Suprapubic skin (tissue), 4 donors: ENCODE measurements around the gene DENND4B. TPM values are rescaled to one million over a fixed set of nuclear protein-coding genes. Genes with fewer than 3 reads are reported as not detected.
A peak's percentile ranks its signal among the peaks of the same experiment; 100 is the strongest.

Experiments
- DNase-seq, 2 donors: peaks; one replicate each; pipeline ENCODE4 v3.0.0-alpha.2; 2019; ENCODE audit warnings: low spot score in 2 of 2
- H3K27ac ChIP-seq: fragments of 200-600 bp; sonication (generic); one replicate; pipeline ENCODE4 v1.5.1; 2019
- H3K27me3 ChIP-seq: fragments of 200-600 bp; sonication (generic); one replicate; pipeline ENCODE4 v1.5.1; 2019
- H3K36me3 ChIP-seq: fragments of 200-600 bp; sonication (generic); one replicate; pipeline ENCODE4 v1.5.1; 2019
- H3K4me1 ChIP-seq: fragments of 200-600 bp; sonication (generic); one replicate; pipeline ENCODE4 v1.5.1; 2019
- H3K4me3 ChIP-seq: fragments of 200-600 bp; sonication (generic); one replicate; pipeline ENCODE4 v1.5.1; 2019; ENCODE audit warnings: mild to moderate bottlenecking
- H3K9me3 ChIP-seq: fragments of 200-600 bp; sonication (generic); one replicate; pipeline ENCODE4 v1.5.1; 2019
- CTCF ChIP-seq, 2 donors: fragments of 200-600 bp in 1 of 2; fragments of 450-650 bp in 1 of 2; sonication (generic) in 1 of 2; IDR thresholded peaks; one replicate each; pipeline ENCODE4 v1.5.1; 2016 to 2019; ENCODE audit warnings: antibody characterized with exemption in 2 of 2, mild to moderate bottlenecking in 1 of 2, moderate library complexity in 1 of 2
- EP300 ChIP-seq: sonication (generic); formaldehyde crosslinking; IDR thresholded peaks from one replicate; pipeline ENCODE4 v1.6.1; 2017; ENCODE audit warnings: antibody characterized with exemption
- POLR2A ChIP-seq, 2 donors: fragments of 450-650 bp; IDR thresholded peaks; one replicate each; pipeline ENCODE4 v1.6.1; 2017; ENCODE audit warnings: antibody characterized with exemption in 2 of 2, mild to moderate bottlenecking in 2 of 2, moderate library complexity in 2 of 2
- POLR2AphosphoS5 ChIP-seq, 3 donors: sonication (generic); formaldehyde crosslinking; IDR thresholded peaks; one replicate each; pipeline ENCODE4 v1.6.1; 2017; ENCODE audit warnings: antibody characterized with exemption in 3 of 3
- WGBS: methylation state at CpG from one replicate; pipeline ENCODE4 v1.1.5; 2018; 5-methylcytosine and 5-hydroxymethylcytosine counted together
- total RNA-seq, 4 donors: library from RNA; depleted of rRNA; stranded (reverse); fragments of >200 nt; gene quantifications; one replicate each; pipeline ENCODE4 v1.1.0, GENCODE V29; 2016

Gene DENND4B
- total RNA-seq, 4 donors from 2014 or later, result 20.0 to 45.1 (median 31.0) TPM

GRCh38 chr1:153963030-153963849 lies 16.7 kb upstream of the DENND4B start, which contains the start of gene SLC39A1:
SLC39A1 (minus strand) TSS chr1:153963537; CDS start chr1:153962715, 822 bp downstream.
- no peak for TF ChIP-seq EP300
- no peak for TF ChIP-seq CTCF (IDR thresholded peaks at IDR 0.05)
- peak in 1 of 2 donors; percentile 54 for TF ChIP-seq POLR2A (IDR thresholded peaks at IDR 0.05)
- peak in 1 of 3 donors; percentile 54 for TF ChIP-seq POLR2AphosphoS5 (IDR thresholded peaks at IDR 0.05)
- under 1% methylated on average over 46 of the region's 54 CpGs for WGBS
- Histone ChIP-seq H3K36me3 (peaks cover 16% of the 10 kb centered on the region), H3K27me3 (no peaks in the 10 kb centered on the region), H3K4me1 (peaks cover 73% of the 10 kb centered on the region), H3K9me3 (no peaks in the 10 kb centered on the region), H3K27ac (peak within 1 kb of the TSS; percentile 95), H3K4me3 (peak within 1 kb of the TSS; percentile 70)
- DNase-seq, result peak; percentile 99

- H3K27ac ChIP-seq, result peak overlapping the region; percentile 95
- TF ChIP-seq EP300 (no peak), CTCF (IDR thresholded peaks at IDR 0.05) (no peak), POLR2A (IDR thresholded peaks at IDR 0.05) (no peak), POLR2AphosphoS5 (IDR thresholded peaks at IDR 0.05) (no peak)
- H3K4me1 ChIP-seq, result peaks cover 72% of the 10 kb centered on the region
- H3K27me3 ChIP-seq, result no peaks in the 10 kb centered on the region
- 16% methylated on average over 8 of the region's 16 CpGs for WGBS
- peaks cover 16% of the 10 kb centered on the region for H3K36me3 ChIP-seq
- no peaks in the 10 kb centered on the region for H3K9me3 ChIP-seq
- H3K4me3 ChIP-seq, result peak overlapping the region; percentile 70
- no peak for DNase-seq
Measured at GRCh38 chr1:153962088-153963029, 15.8 kb upstream of the DENND4B start.

GRCh38 chr1:153961421-153961820 lies 14.9 kb upstream of the DENND4B start:
- Histone ChIP-seq H3K27me3 (no peaks in the 10 kb centered on the region), H3K36me3 (peaks cover 16% of the 10 kb centered on the region), H3K27ac (peak overlapping the region; percentile 95), H3K9me3 (no peaks in the 10 kb centered on the region), H3K4me1 (peaks cover 77% of the 10 kb centered on the region), H3K4me3 (peak overlapping the region; percentile 70)
- TF ChIP-seq EP300, result no peak
- no peak for TF ChIP-seq POLR2A (IDR thresholded peaks at IDR 0.05)
- TF ChIP-seq CTCF (IDR thresholded peaks at IDR 0.05), result no peak
- no peak for TF ChIP-seq POLR2AphosphoS5 (IDR thresholded peaks at IDR 0.05)
- no peak for DNase-seq
- 68% methylated on average over 4 of the region's 4 CpGs for WGBS

- Histone ChIP-seq H3K27ac (peak overlapping the region; percentile 92), H3K4me3 (no peak overlapping the region), H3K27me3 (no peaks in the 10 kb centered on the region), H3K4me1 (peaks cover 77% of the 10 kb centered on the region), H3K9me3 (no peaks in the 10 kb centered on the region), H3K36me3 (peaks cover 16% of the 10 kb centered on the region)
- WGBS, result 75% methylated on average over 8 of the region's 11 CpGs
- DNase-seq, result no peak
- no peak for TF ChIP-seq POLR2AphosphoS5 (IDR thresholded peaks at IDR 0.05)
- no peak for TF ChIP-seq POLR2A (IDR thresholded peaks at IDR 0.05)
Measured at GRCh38 chr1:153960206-153960605, 13.7 kb upstream of the DENND4B start.

GRCh38 chr1:153959454-153959853 lies 12.9 kb upstream of the DENND4B start:
- Histone ChIP-seq H3K4me3 (no peak overlapping the region), H3K4me1 (peaks cover 76% of the 10 kb centered on the region)
- WGBS, result 60% methylated on average over 3 of the region's 3 CpGs

More at GRCh38 chr1:153959454-153959853, 12.9 kb upstream of the DENND4B start:
- Histone ChIP-seq H3K27me3 (no peaks in the 10 kb centered on the region), H3K36me3 (peaks cover 22% of the 10 kb centered on the region), H3K27ac (peak overlapping the region; percentile 92), H3K9me3 (no peaks in the 10 kb centered on the region)
- no peak for DNase-seq
- TF ChIP-seq EP300 (no peak), POLR2AphosphoS5 (IDR thresholded peaks at IDR 0.05) (no peak), CTCF (IDR thresholded peaks at IDR 0.05) (no peak), POLR2A (IDR thresholded peaks at IDR 0.05) (no peak)
